ENCODE results near the gene NFYC. TPM values are rescaled to one million over a fixed set of nuclear protein-coding genes. Genes with fewer than 3 reads are reported as not detected.

NFYC gene
- total RNA-seq, 1 experiment from 2014 or later, result 61.6 TPM

- H3K36me3 ChIP-seq (ENCODE audit: control insufficient read depth, insufficient read depth, low read length), result peaks cover 1% of the 10 kb centered on the region; the same call in 1 of the 2 replicates
- Mint-ChIP-seq H3K9me3 (ENCODE audit: unreplicated experiment) (no peaks in the 10 kb centered on the region), H3K36me3 (ENCODE audit: insufficient read depth, unreplicated experiment) (peaks cover 12% of the 10 kb centered on the region), H3K4me3 (ENCODE audit: unreplicated experiment) (peak overlapping the region; percentile 90), H3K4me1 (ENCODE audit: low read depth, unreplicated experiment) (no peaks in the 10 kb centered on the region), H3K27me3 (ENCODE audit: insufficient read depth, unreplicated experiment) (no peaks in the 10 kb centered on the region), H3K27ac (ENCODE audit: unreplicated experiment) (peak overlapping the region; percentile 96)
- no peak for TF ChIP-seq CTCF (IDR thresholded peaks at IDR 0.05; ENCODE audit: insufficient read depth in 1 of 2, low read depth in 1 of 2, low read length in 1 of 2, severe bottlenecking in 1 of 2, unreplicated experiment in 1 of 2)
- ChIA-PET POLR2A (interaction anchor here (0.6 to 1.8 kb wide), 3 partner anchors 18 to 178 kb away, joined by 3 to 14 read pairs (median 3); partner anchors contain the start of genes CITED4, NFYC and ZNF684), CTCF (no interaction called here)
- BruUV-seq (replicated peaks), result no TSS peak
- H3K9me3 ChIP-seq, result no peaks in the 10 kb centered on the region
- peaks cover 24% of the 10 kb centered on the region for H3K4me1 ChIP-seq
- intact Hi-C loops (cut with micrococcal nuclease; ENCODE audit: unreplicated experiment), result loop anchor here (1.0 kb wide), 1 partner anchor 17 kb away; no protein-coding TSS in a partner anchor
- H3K27me3 ChIP-seq (replicated peaks; ENCODE audit: control insufficient read depth, insufficient read depth, low read length), result no peaks in the 10 kb centered on the region
- peak; percentile 81 to 88 for DNase-seq
- peak overlapping the region; percentile 53 for H3K4me3 ChIP-seq (ENCODE audit: low read depth, low read length)
Observed at GRCh38 chr1:40709100-40709801, 17.7 kb downstream of the NFYC start.

- H3K4me1 Mint-ChIP-seq (ENCODE audit: low read depth, unreplicated experiment), result no peaks in the 10 kb centered on the region
- Histone ChIP-seq H3K36me3 (ENCODE audit: control insufficient read depth, insufficient read depth, low read length) (peaks cover 1% of the 10 kb centered on the region; the same call in 1 of the 2 replicates), H3K9me3 (no peaks in the 10 kb centered on the region), H3K4me1 (peaks cover 20% of the 10 kb centered on the region), H3K27me3 (replicated peaks; ENCODE audit: control insufficient read depth, insufficient read depth, low read length) (no peaks in the 10 kb centered on the region), H3K4me3 (ENCODE audit: low read depth, low read length) (peak overlapping the region; percentile 53)
- H3K27ac Mint-ChIP-seq (ENCODE audit: unreplicated experiment), result peak overlapping the region; percentile 96
- H3K27me3 Mint-ChIP-seq (ENCODE audit: insufficient read depth, unreplicated experiment), result no peaks in the 10 kb centered on the region
- DNase-seq, result no peak
- intact Hi-C loops (cut with micrococcal nuclease; ENCODE audit: unreplicated experiment), result loop anchor here (1.0 kb wide), 1 partner anchor 18 kb away; no protein-coding TSS in a partner anchor
- H3K36me3 Mint-ChIP-seq (ENCODE audit: insufficient read depth, unreplicated experiment), result peaks cover 12% of the 10 kb centered on the region
- no peak for TF ChIP-seq CTCF (IDR thresholded peaks at IDR 0.05; ENCODE audit: insufficient read depth in 1 of 2, low read depth in 1 of 2, low read length in 1 of 2, severe bottlenecking in 1 of 2, unreplicated experiment in 1 of 2)
- peak overlapping the region; percentile 90 for H3K4me3 Mint-ChIP-seq (ENCODE audit: unreplicated experiment)
- ChIA-PET POLR2A (interaction anchor here (0.6 to 1.8 kb wide), 2 partner anchors 18 to 178 kb away, joined by 3 to 14 read pairs; partner anchors contain the start of genes NFYC and ZNF684), CTCF (no interaction called here)
- no peaks in the 10 kb centered on the region for H3K9me3 Mint-ChIP-seq (ENCODE audit: unreplicated experiment)
- TSS peak; percentile 71 for BruUV-seq (replicated peaks)
Observed at GRCh38 chr1:40709802-40710278, 18.3 kb downstream of the NFYC start.

DNA sequence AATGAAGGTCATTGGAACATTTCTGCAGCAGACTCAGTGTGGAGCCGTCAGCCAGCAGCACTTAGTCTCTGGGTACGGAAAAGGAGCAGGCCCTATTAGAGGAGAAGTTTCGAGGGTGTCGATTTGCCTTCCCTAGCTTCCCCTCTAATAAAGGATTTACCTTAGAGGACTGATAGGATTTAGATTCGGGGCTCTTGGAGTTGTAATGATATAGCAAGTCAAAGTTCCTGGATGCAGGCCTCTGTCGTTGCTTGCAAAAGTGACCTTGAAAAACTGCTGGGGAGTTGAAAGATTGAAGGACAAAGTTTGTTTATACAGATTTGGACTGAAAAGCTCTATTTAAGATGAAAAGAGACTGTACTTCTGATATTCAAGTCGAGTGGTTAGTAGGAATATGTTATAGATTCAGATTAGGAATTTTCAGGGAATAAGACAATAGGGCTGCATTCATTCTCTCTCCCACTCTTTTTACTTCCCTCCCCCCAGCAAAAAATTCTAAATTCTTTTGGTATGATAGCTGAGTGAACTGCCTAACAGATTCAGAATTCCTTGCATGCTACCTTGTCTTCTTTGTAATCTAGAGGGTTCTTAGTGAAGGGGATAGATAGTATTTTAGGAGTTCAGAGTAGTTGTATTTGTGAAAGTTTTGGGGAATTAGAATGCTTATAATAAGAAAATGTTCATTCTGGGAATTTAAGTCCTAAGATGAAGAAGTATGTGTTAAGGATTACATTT is 19.2 kb downstream of the NFYC start:
- CTCF ChIA-PET, result interaction anchor here (0.5 kb wide), 1 partner anchor 171 kb away, joined by 6 read pairs; no protein-coding TSS in a partner anchor
- intact Hi-C loops (cut with micrococcal nuclease; ENCODE audit: unreplicated experiment), result no loop called here
- Mint-ChIP-seq H3K9me3 (ENCODE audit: unreplicated experiment) (no peaks in the 10 kb centered on the region), H3K36me3 (ENCODE audit: insufficient read depth, unreplicated experiment) (peaks cover 12% of the 10 kb centered on the region), H3K4me3 (ENCODE audit: unreplicated experiment) (peak overlapping the region; percentile 90), H3K4me1 (ENCODE audit: low read depth, unreplicated experiment) (no peaks in the 10 kb centered on the region), H3K27me3 (ENCODE audit: insufficient read depth, unreplicated experiment) (no peaks in the 10 kb centered on the region), H3K27ac (ENCODE audit: unreplicated experiment) (peak overlapping the region; percentile 40)
- POLR2A ChIA-PET, result interaction anchor here (1.2 to 1.8 kb wide), 2 partner anchors 19 kb away, joined by 9 to 14 read pairs; partner anchors contain the start of gene NFYC
- H3K36me3 ChIP-seq (ENCODE audit: control insufficient read depth, insufficient read depth, low read length), result peaks cover 1% of the 10 kb centered on the region; the same call in 1 of the 2 replicates
- no peak for DNase-seq
- H3K27me3 ChIP-seq (replicated peaks; ENCODE audit: control insufficient read depth, insufficient read depth, low read length), result no peaks in the 10 kb centered on the region
- BruUV-seq (replicated peaks), result no TSS peak
- H3K4me1 ChIP-seq, result peaks cover 17% of the 10 kb centered on the region
- H3K4me3 ChIP-seq (ENCODE audit: low read depth, low read length), result peak overlapping the region; percentile 53
- no peaks in the 10 kb centered on the region for H3K9me3 ChIP-seq
- TF ChIP-seq CTCF (IDR thresholded peaks at IDR 0.05; ENCODE audit: insufficient read depth in 1 of 2, low read depth in 1 of 2, low read length in 1 of 2, severe bottlenecking in 1 of 2, unreplicated experiment in 1 of 2), result no peak

Measured in Caco-2 (cell line).